Measurements from ENCODE around the gene BPHL.

- no peak for TF ChIP-seq POLR2AphosphoS5 (IDR thresholded peaks at IDR 0.05; ENCODE audit: insufficient read depth in 1 of 2, low read depth in 1 of 2)
- TF ChIP-seq CTCF (IDR thresholded peaks at IDR 0.05): no peak
Observed at GRCh38 chr6:3117912-3118352, 579 bp upstream of the BPHL start.

Data from vagina (tissue), 2 donors.